ENCODE measurements around the gene CGAS.

GRCh38 chr6:73443555-73443954, 8.5 kb downstream of the CGAS start:
- TF ChIP-seq CTCF (tag by site-specific recombination; IDR thresholded peaks at IDR 0.05) (no peak), SP2 (tag by site-specific recombination; IDR thresholded peaks at IDR 0.05) (no peak), ZNF324 (tag by site-specific recombination; IDR thresholded peaks at IDR 0.05) (no peak), ZBTB21 (tag by site-specific recombination; IDR thresholded peaks at IDR 0.05) (no peak)

Measured in HEK293 (cell line).